GM10847 (cell line): ENCODE data around the gene COA8.

Experiments used
- POLR2A ChIP-seq: IDR thresholded peaks from 2 replicates; pipeline ENCODE4 v1.6.1; 2011; ENCODE audit not compliant: insufficient read length; ENCODE audit errors: extremely low read depth

The COA8 gene

GRCh38 chr14:103550451-103551337 lies 12.1 kb upstream of the COA8 start:
- TF ChIP-seq POLR2A = no peak

- TF ChIP-seq POLR2A = no peak
These were observed 11.4 kb upstream of the COA8 start for GRCh38 chr14:103551338-103551762.

DNA sequence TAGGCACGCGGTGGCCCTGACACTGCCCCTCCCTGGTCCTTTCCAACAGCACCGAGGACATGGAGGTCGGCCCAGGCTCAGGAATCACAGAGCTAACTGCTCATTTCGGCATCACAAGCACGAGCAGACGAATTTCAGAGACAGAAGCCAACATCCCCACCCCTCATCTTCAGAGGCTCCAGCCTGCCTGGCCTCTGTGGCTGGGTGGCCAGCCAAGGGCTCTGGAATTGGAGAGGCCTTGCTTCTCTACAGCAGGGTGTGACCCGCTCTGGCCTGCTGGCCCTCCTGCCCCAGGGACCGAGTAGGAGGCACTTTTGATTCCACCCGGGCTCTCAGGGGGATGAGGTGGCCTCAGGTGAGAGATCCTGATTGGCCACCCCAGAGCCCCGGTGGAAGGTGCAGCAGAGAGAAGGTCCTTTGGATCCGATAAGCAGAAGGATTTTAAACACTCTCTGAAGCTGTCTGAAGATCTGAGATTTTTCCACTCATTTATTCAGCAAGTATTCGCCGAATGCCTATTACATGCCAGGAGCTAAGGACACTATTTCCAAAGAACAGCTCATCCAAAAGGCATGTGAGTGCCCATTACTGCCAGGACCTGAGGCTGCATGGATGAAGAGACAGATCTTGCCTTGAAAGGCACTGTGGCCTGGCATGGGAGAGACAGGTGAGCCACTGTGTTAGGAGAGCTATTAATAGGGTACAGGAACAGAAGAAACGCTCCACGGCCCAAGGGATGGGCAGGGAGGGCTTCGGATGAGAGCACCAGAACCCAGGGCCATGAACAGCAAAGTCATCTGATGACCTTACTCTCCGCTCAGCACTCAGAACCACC lies 10.5 kb upstream of the COA8 start:
- no peak for TF ChIP-seq POLR2A

DNA sequence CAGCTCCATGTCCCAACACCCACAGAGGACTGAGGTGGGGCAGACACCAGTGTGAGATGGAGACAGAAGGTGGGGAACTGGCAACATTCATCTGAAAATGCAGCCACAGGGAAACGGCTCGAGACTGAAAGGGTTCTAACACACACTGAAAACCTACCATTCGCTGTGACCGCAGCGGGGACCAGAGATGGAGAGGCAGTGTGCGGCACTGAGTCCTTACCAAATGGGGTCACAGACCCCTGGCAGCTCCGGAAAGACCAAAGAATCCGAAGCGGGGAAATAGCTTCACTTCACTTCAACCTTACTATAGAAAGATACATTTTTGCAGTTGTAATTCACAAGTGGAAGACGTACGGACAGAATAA lies 9.9 kb upstream of the COA8 start:
- no peak for TF ChIP-seq POLR2A

GRCh38 chr14:103555559-103556337 lies 7.0 kb upstream of the COA8 start:
- no peak for TF ChIP-seq POLR2A

- no peak for TF ChIP-seq POLR2A
These were observed 5.6 kb upstream of the COA8 start for GRCh38 chr14:103556946-103557758.

- TF ChIP-seq POLR2A = no peak
These were observed 4.5 kb upstream of the COA8 start for GRCh38 chr14:103558071-103558882.

DNA sequence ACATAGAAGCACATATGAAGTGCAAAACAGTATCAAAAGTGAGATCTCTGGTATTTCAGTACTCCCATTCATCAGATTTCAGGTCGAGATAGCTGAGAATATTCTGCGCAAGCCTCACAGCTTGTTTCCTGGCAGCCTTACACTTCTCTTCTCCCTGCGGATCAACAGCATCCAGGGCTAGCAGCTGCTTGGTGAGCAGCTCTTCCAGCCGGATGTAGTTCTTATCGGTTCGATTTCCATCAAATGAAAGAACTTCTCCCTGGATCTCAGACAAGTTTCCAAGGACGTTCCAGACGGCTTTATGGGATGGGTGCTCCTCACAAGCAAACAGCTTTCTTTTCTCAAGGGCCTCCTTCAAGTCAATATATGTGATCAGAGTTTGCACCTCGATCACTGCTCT lies 3.0 kb upstream of the COA8 start:
- no peak for TF ChIP-seq POLR2A

DNA sequence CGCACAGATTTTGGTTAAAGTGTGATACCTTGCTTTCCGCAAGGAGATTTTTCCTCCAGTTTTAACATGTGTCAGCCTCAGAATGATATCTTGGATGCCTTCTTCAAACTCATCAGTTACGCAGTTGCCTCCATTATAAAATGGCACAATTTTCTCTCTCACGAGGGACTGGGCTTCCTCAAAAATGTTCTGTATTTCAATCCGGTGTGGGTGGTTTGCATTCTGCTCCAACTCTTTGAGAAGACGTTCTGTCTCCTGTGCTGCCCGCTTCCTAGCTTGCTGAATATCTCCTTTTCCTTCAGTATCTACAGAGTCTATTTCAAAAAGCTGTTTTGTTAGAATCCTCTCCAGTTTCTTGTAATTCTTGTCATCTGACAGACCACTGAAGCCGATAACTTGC lies 2.1 kb upstream of the COA8 start:
- no peak for TF ChIP-seq POLR2A

DNA sequence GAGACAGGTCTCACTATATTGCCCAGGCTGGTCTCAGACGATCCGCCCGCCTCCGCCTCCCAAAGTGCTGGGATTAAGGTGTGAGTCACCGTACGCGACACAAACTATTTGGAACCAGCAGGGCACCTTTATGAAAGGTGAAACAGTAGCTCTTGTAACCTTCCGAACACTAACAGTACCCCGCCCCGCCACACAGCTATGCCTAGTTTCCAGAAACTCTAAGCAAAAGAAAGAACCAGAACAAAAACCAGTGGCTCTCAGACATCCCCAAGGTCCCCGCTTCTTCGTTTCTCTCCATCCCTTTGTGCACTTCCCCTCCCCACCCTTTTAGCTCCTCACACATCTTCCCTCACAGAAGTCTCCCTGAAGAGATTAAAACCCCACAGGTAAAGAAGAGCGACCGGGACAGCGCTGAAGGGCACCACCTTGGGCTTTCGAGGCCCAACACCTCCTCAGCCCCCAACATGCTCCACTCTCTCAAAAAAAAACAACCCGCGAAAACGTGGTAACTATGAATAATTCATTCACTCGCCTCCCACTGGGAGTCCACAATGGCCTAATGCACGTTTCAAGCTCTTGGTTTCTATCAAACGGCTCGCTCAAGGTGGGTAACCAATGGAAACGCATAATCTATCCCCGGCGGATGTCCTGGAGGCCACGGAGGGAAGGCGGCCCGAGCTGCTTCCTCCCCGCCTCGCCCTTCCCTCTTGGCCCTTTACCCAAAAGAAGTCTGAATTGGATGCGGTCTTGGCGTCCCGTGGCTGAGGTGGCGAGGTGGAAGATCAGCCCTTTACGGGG lies 1.2 kb upstream of the COA8 start:
- no peak for TF ChIP-seq POLR2A

DNA sequence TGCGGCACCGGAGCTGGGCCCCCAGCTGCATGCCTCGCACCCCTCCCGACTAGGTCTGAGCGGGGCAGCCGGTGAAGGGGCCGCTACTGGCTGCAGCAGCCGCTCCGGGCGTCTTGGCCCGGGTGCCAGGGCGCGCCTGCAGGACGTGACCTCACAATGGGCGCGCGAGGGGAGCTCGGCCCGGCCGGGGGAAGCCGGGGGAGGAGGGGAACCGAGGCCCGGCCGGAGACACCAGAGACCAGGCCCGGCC lies 656 bp upstream of the COA8 start:
- no peak for TF ChIP-seq POLR2A

DNA sequence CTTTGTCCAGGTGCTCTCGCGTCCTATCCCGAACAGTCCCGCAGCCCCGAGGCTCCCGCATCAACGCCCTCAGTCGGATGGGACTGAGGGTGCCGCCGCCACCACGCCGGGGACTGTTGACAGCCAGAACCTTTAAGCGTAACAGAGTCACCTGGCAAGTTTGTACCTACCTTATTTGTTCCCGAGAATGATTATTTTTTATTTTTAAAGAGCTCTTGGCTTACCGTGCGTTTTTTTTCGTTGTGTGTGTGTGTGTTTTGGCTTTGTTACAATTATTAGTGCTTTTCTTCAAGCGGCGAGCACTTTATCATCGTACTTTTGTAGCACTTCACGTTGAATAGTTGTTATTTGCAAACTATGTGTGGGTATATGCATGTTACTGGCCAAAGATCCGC lies 463 bp downstream of the COA8 start:
- no peak for TF ChIP-seq POLR2A

DNA sequence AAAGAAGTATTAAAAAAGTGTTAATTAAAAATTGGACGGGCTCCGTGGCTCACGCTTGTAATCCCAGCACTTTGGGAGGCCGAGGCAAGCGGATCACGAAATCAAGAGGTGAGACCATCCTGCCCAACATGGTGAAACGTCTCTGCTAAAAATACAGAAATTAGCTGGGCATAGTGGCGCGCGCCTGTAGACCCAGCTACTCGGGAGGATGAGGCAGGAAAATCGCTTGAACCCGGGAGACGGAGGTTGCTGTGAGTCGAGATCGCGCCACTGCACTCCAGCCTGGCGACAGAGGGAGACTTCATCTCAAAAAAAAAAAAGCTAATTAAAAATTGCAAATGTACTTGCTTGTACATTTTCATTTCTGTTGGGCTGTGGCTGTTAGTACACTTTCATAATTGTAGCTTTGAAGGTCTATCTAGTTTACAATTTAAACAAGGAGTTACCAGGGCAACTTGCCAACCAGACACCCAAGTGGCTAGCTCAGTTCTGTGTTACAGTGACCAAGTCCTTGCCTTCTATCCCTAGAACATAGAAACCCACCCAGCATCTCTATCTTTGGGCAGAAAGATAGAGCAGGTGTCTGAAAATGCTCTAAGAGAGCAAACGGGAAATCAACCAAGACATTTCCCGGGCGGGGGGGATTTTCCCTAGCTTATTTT lies 1.2 kb downstream of the COA8 start:
- TF ChIP-seq POLR2A = no peak
